GM21423 (cell line): ENCODE data around the gene MROH2A.

Source experiments
- ATAC-seq: cut with Tn5 transposase; IDR thresholded peaks from one replicate; pipeline ENCODE4 v1.9.1; 2021; ENCODE audit warnings: mild to moderate bottlenecking, moderate library complexity; ENCODE audit not compliant: unreplicated experiment

MROH2A gene

DNA sequence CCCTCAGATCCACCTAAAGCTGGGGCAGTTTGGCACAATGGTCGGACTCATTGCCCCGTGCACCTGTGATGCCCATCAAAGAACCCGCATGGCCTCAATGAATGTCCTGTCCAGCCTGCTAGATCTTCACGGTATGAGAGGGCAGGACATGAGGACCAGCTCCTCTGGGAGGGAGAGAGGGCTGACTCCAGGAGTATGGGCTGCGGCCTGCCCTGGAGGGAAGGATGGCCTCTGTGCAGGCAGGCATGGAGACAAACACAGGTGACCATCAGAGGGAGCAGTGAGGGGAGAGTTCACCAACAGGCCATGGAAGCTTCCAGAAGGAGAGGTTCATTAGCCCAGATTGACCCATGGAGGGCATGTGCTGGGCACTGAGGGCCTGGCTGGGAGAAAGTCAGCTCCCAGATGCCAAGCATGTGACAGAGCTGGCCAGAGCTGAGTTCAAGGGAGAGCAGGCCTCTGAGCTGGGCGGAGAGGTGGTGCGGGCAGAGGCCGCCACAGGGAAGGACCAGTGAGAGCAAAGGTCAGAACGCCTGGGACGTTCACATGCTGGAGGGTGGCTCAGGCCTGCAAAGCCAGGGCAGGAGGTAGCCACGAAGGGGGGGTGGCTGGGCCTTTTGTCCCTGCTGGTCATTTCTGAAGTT, 40.0 kb downstream of the MROH2A start:
- ATAC-seq, result no peak

DNA sequence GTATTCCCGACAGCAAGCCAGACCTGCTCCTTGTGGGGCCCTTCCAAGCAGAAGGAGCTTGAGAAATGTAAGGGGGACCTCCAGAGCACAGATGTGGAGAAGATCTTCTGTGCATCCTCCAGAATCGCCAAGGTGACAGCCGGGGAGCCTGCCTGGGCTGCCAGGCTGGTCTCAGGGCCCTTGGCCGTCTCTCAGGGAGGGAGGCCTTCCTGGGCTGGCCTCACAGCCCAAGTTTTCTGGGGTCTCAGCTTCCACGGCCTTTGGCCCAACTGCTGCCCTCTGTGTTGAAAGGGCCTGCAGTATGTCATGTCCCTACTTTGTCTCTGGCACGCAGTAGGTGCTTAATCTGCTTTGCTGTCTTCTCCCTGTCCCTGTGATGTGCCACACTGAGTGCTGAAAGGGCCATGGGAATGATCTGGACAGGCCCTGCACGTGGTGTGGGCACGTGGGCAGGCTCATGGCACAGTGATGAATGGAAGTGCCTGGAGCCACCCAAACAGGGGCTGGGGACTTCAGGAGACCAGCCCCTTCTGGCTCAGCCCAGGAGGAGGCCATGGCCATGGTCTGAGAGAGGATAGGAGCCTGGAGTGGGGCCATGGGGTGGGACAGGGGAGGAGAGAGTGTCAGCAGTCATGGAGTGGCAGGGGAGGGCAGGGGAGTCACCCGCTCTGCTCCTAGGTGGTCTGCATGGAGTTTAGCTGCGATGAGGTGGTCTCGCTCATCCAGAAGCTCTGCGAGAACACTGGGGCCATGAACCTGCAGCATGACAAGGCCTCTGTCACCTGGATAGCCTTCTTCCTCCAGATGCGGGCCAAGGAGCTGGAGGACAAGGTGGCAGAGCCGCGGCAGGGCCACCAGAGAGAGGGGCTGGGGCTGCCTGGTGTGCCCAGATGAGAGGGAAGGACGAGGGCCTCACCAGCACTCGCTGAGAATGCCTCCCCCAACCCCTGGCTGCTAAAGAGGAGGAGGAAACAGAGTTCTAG, 40.8 kb downstream of the MROH2A start:
- ATAC-seq, result no peak

DNA sequence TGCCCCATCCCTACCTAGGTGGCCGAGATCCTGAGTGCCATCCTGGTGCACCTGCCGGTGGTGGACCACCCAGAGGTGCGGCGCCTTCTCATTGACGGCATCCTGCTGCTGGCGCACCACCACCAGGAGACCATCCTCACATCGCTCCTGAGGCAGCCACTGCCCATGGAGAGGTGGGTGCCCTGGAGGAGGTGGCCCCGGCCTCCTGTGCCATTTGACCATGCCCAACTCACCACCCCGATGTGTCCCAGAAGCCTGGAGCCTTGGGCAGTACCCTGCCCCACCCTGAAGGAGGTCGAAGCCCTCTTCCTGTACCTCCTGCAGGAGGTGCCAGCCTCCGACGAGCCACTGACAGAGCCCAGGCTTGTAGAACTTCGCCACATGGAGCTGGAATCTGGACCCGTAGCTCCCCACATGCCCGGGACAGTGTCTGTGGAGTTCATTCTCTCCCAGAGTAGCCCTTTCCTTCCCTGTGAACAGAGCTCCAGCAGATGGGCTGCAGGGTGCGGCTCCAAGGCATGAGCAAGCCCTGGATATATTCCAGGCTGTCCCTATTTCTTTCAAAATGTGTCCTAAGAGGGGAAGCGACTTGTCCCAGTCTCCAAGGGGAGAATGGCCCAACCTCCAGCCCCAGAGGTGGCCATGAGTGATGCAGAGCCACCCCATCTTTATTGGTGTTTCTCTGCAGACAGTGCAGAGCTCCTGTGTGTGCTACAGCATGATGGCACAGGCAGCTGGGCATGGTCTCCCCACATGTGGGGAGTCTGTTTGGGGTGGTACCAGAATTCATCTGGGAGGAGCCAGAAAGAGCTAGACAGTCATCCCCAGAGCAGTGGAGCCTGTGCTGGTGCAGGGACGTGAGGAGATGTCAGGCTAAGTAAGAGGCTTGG, 42.0 kb downstream of the MROH2A start:
- ATAC-seq, result no peak

DNA sequence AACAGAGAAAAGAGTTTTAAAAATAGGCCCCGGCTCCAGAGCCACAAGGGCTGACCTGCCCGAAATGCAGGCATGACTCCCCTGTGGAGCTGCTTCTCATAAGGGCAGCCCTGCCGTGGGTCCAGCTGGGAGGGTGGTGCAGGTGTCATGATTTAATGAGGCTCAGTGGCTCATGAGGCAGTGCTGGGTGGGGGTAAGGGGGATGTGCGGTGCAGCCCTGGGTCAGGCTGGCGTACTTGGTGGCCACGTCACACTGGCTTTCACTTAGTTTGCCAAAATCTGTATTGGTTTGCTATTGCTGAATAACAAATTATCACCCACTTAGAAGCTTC, 42.6 kb downstream of the MROH2A start:
- no peak for ATAC-seq

DNA sequence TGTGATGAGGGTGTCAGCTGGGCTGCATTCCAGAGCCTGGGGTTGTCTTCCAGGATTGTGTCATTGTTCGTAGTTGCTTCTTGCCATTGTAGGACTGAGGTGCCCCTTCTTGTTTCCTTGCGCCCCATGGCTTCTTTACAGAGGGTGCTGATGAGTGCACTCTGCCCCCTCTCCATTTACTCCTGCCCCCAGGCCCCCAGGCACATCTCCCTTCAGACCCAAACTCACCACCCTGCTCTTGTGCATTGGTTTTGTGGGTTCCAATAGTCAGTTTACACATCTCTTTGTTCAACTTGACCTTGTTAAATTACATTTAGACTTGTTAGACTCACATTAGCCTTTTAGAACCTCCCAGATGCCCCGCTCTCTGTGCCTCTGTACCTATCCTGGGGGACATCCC, 43.1 kb downstream of the MROH2A start:
- ATAC-seq, result no peak

DNA sequence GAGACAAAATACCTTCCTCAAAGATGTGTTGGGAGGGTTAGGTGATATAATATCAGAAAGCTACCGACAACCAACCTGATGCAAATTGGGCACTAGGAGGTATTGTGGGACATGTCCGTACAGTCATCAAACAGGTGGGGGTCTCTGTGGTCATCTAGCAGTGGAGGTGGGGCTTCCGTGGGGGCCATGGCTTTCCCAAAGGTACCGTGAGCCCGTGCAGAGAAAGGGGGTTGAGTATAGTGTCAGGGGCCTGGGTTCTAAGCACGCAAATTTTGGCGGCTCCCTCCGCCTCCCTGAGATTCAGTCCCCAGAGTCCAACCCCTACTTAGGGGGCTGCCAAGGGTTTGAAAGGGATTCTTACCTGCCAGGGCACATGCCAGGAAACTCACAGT, 43.6 kb downstream of the MROH2A start:
- no peak for ATAC-seq

DNA sequence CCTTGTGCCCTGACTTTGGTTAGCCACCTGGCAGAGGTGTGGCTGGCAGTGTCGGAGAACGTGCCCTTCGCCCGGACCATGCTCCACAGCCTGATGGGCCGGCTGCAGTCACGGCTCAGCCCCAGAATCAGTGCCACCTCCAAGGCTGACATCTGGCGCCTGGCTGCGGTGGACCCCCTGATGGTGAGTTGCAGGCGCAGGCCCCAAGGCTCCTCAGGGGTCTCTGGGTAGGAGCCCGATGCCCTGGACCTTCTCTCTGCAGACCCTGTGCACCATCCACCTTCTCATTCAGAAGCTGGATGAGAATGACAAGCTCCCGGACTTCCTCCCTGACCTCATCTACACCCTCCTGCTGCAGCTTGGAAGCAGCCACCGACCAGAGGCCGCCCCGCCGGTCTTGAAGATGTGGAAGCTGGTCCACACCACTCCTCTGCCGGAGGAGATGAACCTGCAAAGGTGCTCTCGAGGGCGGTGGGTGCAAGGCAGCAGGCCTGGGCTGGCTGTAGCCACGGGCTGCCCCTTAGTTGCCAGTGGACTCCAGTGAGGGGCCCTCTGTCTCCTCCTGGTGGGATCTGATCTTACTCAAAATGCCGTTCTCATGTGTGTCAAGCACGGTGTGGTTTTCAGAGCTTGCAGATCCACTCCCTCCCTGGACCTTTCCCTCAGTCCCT, 44.1 kb downstream of the MROH2A start:
- no peak for ATAC-seq

DNA sequence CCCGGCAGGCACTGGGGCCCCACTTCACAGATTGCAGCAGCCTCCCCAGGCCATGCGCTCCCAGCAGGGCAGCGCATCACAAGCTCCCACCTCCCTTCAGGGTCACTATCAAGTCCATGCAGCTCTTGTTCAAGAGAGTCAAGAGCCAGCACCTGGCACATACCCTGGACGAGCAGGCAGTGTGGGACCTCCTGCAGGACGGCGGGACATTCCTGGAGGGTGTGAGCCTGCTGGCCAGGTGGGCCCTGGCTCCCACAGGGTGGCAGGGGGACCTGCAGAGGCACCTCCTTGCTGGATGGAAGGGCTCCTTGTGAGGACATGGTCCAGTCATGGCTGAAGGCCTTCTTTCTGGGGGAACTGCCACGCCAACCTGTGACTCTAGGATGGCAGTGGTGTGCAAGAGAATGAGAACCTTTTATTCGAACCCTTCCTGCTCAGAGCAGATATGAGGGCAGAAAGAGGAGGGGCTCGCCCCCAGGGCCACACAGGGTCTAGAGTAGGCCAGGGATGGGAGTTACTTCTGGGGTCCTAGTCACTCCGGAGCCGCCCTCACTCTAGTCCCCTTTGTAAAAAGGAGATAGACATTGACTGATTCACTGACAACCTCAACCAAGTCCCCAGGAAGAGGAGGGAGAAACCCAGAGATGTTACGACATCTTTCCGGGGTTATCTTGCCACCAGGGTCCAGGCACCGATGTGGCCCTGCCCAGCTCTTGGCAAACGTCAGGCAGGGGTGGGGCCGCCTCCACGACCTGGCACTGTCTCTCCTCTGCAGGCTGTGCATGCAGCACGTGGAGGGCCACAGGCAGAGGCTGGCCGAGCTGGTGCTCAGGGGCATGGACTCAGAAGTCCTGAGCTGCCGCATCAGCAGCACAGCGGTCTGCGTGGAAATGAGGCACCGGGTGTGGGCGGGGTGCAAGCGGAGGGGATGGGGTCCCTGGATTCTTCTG, 44.9 kb downstream of the MROH2A start:
- ATAC-seq, result no peak

DNA sequence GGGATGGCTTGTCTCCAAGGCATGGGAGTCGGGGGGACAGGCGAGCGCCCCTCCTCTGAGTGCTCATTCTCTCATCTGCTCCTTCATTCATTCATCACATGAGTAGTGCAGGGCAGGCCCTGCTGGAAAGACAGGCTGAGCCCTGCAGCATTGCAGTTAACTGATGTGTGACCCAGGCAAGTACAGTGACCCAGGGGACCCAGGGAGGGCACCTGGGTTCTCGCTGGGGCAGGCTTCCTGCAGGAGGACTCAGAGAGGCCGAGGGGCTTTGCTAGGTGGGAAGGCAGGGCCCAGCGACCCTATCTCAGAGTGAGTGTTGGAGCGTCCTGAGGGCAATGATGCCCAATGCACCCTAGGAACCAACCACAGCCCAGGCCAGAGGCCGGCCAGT, 45.6 kb downstream of the MROH2A start:
- ATAC-seq, result no peak

DNA sequence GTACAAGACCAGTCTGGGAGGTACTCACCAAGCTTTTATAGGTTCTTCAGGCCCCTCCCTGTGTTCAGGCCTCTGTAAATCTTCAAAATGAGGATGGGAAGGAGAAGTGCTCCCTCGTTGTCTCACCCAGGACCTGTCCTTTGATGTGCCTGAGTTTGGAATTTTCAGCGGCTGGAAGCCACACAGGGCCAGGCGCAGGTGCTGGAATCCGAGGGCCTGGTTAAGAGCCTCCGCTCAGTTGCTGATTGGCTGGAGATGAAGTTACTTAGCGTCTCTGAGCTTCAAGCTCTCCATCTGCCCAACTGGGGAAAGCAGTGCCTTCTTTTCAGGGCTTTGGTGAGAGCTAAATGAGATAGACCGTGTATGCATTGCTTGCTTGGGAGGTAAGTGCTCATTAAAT, 46.2 kb downstream of the MROH2A start:
- ATAC-seq, result no peak

DNA sequence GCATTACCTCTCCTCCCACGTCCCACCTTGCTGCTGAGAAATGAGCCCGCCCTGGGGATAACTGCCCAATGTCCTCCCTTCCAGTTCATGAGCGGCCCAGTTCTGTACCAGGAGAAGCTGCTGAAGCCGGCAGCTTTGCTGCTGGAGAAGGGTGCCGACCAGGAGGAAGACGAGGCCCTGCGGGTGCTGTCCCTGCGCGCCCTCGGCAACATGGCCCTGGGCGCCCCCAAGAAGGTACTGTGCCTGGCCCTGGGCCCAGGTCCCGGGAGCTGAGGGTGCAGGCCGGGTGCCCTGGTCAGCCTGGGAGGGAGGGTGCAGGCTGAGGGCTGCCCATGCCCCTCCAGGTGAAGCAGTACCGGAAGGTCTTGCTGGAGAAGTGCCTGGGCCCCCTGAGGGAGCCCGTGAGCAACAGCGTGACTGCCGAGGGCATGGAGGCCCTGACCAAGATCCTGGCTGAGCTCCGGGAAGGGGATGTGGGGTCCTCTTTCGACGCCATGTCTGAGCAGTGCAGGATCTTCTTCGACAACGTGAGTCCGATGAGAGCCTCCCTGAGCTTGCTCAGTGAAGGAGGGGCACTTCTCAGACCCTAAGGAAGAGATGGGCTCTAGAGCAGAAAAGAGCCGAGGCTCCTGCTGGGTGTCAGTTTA, 50.5 kb downstream of the MROH2A start:
- ATAC-seq, result no peak

DNA sequence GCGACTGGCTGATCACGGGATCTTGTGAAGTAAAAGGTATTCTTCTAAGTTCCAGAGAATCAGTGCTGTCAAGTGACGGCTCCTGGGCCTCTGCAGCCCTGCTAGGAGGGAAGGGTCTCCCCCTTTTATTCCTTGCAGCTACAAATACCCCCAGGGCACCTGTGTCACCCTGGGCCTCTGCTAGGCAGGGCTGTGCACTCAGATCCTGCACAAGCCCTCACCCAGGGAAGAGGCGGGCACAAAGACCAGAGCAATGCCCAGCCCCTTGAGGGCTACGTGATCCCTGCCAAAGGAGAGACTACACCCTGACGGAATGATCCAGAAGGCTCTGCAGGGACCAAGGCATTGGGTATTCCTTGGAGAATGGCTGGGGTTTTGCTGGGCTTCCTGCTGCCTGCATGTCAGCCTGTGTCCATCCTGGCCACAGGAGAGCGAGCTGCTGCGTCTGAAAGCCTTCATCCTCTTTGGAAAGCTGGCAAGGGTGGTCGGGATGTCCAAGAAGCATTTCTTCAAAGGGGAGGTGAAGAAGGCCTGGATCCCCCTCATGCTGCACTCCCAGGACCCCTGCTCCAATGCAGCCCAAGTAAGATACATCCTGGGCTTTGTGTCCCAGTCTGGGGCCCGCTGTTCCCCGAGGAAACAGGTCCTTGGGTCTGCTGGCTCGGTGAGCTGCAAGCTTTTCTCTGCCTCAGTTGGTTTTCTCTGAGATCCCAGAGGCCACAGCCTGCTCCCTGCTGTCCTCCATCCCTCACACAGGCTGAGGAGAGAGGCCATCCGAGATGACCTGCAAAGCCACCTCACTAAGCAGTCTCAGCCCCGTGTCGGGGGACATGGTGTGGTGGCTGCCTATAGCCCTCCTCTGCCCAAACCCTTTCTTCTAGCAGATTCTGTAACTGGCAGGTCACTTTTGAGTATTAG, 51.3 kb downstream of the MROH2A start:
- no peak for ATAC-seq

DNA sequence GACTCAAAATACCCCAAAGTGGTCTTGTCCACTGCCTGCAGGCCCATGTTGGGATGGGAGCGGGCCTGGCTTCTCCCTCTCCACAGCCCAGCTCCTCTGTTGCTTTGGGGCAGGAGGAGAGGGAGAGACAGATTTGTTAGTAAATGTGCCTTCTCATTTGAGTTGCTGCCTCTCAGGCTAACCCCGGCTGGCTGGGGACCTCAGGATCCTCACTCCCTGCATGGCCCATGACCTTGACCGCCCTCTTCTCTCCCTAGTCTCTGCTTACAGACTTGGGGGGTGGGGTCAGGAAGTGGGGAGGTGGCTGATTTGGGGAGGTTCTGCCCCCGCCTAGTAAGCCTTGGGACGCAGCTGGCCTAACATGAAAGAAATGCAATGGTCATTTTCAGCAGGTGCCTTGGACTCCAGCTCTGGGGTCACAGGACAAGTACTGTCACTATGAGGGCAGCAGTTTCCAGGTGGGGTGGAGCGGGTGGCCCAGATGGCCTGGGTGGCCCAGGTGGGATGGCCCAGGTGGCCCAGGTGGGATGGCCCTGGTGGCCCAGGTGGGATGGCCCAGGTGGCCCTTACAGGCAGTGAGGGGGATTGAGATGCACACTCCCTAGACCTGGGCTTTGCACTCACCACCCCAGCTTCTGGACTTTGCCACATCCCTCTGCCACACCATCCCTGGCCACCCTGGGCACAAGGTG, 52.1 kb downstream of the MROH2A start:
- no peak for ATAC-seq

DNA sequence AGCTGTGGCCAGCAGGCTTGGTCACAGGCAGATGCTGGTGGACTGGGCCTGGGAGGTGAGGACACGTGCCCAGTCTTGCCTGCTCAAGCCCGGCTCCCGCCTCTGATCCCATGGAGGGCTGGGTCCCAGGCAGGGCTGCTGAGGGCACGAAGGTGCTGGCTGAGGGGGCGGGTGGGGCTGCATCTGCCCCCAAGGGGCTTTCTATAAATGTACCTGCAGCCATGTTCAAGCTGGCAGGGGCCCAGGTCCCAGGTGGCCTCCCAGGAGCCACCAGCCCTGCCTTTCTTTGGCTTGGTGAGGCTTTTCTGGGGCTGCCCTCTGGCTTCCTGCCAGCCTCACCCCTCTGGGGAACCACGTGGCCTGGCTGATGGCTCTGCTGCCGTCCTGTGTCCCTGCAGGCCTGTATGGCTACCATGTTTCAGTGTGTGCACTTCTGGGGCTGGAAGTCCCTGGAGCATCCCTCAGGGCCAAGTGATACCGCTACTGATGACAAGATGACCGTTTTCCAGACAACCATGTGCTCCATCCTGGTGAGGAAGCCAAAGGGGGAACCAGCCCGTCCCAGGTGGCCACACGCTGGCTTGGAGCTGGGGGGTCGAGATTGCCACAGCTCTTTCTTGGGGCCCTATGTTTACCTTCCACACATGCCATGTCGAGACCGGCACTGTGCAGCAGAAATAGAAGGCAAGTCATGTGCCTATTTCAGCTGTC, 53.0 kb downstream of the MROH2A start:
- ATAC-seq, result no peak

DNA sequence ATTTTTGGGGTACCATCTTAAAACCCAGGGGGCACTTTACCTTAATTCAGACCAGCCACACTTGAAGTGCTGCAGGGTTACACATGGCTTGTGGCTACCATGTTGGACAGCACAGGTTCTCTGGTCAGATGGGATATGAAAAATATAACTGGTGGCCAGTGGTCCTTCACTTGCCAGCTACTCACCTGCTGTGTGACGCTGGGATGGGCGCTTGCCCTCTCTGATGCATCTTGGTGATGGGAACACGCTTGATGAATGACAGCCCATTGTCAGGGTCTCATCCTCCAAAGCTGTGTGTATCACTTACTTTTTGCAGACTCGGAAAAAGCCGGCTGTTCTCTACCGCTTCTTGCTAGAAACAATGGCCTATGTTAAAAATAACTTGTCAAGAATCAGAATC, 53.7 kb downstream of the MROH2A start:
- ATAC-seq, result no peak

DNA sequence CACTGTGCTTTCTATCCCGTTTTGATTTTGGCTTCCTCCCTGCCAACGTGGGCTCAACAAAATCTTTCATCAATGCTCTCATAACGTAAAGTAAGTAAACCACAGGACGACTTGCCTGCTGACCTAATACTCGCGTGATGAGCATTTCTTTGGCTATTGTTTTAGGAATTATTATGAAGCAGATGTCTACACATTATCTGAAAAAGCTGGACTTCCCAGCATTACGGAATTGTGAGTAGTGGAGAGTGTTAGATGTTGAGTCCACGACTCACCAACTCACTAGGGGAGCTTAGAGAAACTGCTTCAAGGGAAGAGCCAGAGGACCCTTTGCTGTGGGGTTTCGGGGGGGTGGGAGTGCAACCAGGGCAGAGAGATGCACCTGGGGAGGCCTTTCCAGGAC, 54.3 kb downstream of the MROH2A start:
- ATAC-seq, result no peak

DNA sequence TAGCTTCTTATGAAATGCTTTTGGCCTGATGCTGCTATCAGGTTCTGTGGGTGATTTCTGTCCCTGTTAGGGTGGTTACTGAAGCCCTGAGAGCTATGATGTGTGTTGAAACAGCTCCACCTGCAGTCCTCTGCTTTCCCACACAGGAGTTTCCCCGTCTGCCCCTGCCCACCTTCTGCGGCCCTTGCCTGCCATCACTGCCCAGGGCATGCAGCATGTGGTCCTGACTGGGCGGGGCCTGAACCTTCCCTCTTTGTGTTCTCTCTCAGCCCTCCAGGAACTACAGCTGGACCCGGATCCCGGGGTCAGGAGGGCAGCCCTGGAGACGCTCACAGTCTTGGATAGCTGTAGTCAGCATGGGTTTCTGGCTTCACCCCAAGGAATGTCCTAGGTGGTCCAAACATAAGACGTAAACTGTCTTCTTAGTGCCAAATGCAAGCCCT, 54.8 kb downstream of the MROH2A start:
- ATAC-seq, result no peak
